ENCODE data around the gene JUND. TPM values are rescaled to one million over a fixed set of nuclear protein-coding genes. Genes with fewer than 3 reads are reported as not detected.

JUND gene
- total and polyA plus RNA-seq, 4 donors, result 12.8 to 103 (median 41.8) TPM

DNA sequence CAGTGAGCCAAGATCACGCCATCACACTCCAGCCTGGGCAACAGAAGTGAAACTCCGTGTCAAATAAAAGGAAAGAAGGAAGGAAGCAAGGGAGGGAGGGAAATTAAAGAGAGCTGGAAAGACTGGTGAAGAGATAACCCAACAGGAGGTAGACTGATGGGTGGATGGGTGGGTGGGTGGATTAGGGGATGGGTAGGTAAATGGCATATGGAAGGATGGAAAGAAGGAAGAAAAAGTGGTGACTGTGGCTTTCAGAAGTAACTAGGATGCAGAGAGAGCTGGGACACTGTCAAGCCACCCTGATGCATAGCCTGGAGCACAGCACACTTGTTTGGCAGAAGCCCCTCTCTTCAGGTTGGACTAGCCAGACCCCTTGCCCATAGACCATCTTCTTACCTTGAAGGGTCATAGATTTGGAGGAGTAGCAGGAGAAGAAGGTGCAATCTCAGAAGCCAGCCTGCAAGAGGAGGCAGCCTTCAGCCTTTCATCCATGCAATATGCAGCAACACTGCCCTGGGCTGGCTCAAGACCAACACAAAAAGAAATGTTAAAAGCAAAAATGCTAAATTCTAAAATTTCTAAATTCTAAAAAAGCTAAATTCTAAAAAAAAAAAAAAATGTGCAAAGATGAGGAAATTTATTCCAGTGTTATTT lies 12.2 kb downstream of the JUND start:
- no peak for DNase-seq (ENCODE audit: low spot score)
- H3K4me3 ChIP-seq (ENCODE audit: low read depth in 1 of 3, low read length in 3 of 3), result no peak overlapping the region
- H3K36me3 ChIP-seq (ENCODE audit: control insufficient read depth in 4 of 4, insufficient read depth in 3 of 4, low read depth in 1 of 4, low read length in 3 of 4), result peaks cover 0 to 33% (median 8%) of the 10 kb centered on the region in 4 donors
- H3K9me3 ChIP-seq (ENCODE audit: control insufficient read depth in 4 of 4, low read length in 3 of 4), result no peaks in the 10 kb centered on the region
- TF ChIP-seq HNF4A (conservative IDR thresholded peaks at IDR 0.05), result no peak
- no peak for TF ChIP-seq TAF1 (conservative IDR thresholded peaks at IDR 0.05)
- no peak for TF ChIP-seq EGR1 (IDR thresholded peaks at IDR 0.05; ENCODE audit: low read depth in 2 of 2)
- no peak for TF ChIP-seq MAX (IDR thresholded peaks at IDR 0.05)
- TF ChIP-seq SP1 (IDR thresholded peaks at IDR 0.05), result no peak
- TF ChIP-seq GABPA (IDR thresholded peaks at IDR 0.05 in 1 of 2, conservative IDR thresholded peaks at IDR 0.05 in 1 of 2), result no peak
- TF ChIP-seq YY1 (IDR thresholded peaks at IDR 0.05), result no peak
- TF ChIP-seq, protein P1, sequence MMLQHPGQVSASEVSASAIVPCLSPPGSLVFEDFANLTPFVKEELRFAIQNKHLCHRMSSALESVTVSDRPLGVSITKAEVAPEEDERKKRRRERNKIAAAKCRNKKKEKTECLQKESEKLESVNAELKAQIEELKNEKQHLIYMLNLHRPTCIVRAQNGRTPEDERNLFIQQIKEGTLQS (IDR thresholded peaks at IDR 0.05), result no peak
- no peak for TF ChIP-seq RXRA (IDR thresholded peaks at IDR 0.05)
- TF ChIP-seq, protein P2, sequence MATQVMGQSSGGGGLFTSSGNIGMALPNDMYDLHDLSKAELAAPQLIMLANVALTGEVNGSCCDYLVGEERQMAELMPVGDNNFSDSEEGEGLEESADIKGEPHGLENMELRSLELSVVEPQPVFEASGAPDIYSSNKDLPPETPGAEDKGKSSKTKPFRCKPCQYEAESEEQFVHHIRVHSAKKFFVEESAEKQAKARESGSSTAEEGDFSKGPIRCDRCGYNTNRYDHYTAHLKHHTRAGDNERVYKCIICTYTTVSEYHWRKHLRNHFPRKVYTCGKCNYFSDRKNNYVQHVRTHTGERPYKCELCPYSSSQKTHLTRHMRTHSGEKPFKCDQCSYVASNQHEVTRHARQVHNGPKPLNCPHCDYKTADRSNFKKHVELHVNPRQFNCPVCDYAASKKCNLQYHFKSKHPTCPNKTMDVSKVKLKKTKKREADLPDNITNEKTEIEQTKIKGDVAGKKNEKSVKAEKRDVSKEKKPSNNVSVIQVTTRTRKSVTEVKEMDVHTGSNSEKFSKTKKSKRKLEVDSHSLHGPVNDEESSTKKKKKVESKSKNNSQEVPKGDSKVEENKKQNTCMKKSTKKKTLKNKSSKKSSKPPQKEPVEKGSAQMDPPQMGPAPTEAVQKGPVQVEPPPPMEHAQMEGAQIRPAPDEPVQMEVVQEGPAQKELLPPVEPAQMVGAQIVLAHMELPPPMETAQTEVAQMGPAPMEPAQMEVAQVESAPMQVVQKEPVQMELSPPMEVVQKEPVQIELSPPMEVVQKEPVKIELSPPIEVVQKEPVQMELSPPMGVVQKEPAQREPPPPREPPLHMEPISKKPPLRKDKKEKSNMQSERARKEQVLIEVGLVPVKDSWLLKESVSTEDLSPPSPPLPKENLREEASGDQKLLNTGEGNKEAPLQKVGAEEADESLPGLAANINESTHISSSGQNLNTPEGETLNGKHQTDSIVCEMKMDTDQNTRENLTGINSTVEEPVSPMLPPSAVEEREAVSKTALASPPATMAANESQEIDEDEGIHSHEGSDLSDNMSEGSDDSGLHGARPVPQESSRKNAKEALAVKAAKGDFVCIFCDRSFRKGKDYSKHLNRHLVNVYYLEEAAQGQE (IDR thresholded peaks at IDR 0.05), result no peak
- TF ChIP-seq FOXA2 (IDR thresholded peaks at IDR 0.05), result no peak
- H3K9ac ChIP-seq (ENCODE audit: low read depth in 1 of 2, low read length in 2 of 2), result no peak overlapping the region
- H3K27me3 ChIP-seq (ENCODE audit: control insufficient read depth in 4 of 4, insufficient read depth in 4 of 4, low read length in 3 of 4), result no peaks in the 10 kb centered on the region
- no peaks in the 10 kb centered on the region for H3K4me1 ChIP-seq (ENCODE audit: control insufficient read depth in 4 of 4, insufficient read depth in 4 of 4, low read length in 3 of 4)
- 80% methylated on average over 2 of the region's 2 CpGs for WGBS
- H3K27ac ChIP-seq (ENCODE audit: low read depth in 1 of 2, low read length in 2 of 2), result no peak overlapping the region

DNA sequence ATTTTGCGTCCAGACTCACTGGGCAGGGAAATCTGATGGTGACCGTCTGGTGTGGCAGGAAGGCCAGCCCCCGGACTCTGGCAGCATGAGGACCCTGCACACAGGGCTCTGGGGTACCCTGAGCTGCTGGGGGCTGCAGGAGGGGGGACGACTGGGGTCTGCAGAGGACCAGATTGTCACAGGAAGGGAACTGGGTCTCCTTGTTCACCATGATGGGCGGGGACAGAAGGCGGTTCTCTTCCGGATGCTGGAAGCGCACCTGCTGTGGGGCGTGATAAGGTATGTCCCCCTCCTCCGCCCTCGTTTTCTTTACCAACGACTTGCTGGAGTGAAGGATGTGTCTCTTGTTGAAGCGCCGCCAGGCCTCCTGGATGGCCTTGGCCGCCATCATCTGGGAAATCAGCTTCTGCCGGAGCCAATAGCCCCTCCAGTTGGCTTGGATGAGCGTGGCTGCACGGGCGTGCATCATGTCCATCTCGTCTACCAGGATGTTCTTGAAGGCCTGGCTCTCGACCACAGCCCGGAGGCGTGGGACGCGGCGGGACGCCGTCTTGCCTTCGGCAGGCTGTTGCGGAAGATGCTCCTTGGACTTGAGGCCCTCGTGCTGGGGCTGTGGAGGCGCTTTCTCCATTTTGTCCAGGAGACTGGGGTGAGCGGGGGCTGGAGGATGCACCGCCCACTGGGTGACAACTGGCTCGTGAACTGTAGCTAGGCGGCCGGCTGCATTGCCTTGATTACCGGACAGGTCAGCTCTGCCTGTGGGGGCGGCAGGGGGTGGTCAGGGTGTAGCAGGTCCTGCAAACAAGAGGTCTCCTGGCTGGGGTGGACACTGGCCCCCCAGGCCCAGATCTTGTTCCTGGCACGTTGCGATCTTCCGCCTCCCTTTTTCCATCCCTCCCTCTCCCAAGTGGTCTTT lies 14.4 kb downstream of the JUND start:
- Histone ChIP-seq H3K36me3 (ENCODE audit: control insufficient read depth in 4 of 4, insufficient read depth in 3 of 4, low read depth in 1 of 4, low read length in 3 of 4) (peaks cover 0 to 35% (median 8%) of the 10 kb centered on the region in 4 donors), H3K9ac (ENCODE audit: low read depth in 1 of 2, low read length in 2 of 2) (no peak overlapping the region), H3K4me3 (ENCODE audit: low read depth in 1 of 3, low read length in 3 of 3) (no peak overlapping the region), H3K4me1 (ENCODE audit: control insufficient read depth in 4 of 4, insufficient read depth in 4 of 4, low read length in 3 of 4) (no peaks in the 10 kb centered on the region), H3K27me3 (ENCODE audit: control insufficient read depth in 4 of 4, insufficient read depth in 4 of 4, low read length in 3 of 4) (no peaks in the 10 kb centered on the region), H3K9me3 (ENCODE audit: control insufficient read depth in 4 of 4, low read length in 3 of 4) (no peaks in the 10 kb centered on the region), H3K27ac (ENCODE audit: low read depth in 1 of 2, low read length in 2 of 2) (no peak overlapping the region)
- WGBS, result 96% methylated on average over 42 of the region's 42 CpGs
- DNase-seq (ENCODE audit: low spot score), result no peak
- no peak for TF ChIP-seq FOXA2 (IDR thresholded peaks at IDR 0.05)
- TF ChIP-seq, protein P3, sequence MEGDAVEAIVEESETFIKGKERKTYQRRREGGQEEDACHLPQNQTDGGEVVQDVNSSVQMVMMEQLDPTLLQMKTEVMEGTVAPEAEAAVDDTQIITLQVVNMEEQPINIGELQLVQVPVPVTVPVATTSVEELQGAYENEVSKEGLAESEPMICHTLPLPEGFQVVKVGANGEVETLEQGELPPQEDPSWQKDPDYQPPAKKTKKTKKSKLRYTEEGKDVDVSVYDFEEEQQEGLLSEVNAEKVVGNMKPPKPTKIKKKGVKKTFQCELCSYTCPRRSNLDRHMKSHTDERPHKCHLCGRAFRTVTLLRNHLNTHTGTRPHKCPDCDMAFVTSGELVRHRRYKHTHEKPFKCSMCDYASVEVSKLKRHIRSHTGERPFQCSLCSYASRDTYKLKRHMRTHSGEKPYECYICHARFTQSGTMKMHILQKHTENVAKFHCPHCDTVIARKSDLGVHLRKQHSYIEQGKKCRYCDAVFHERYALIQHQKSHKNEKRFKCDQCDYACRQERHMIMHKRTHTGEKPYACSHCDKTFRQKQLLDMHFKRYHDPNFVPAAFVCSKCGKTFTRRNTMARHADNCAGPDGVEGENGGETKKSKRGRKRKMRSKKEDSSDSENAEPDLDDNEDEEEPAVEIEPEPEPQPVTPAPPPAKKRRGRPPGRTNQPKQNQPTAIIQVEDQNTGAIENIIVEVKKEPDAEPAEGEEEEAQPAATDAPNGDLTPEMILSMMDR (IDR thresholded peaks at IDR 0.05; ENCODE audit: low read depth, low read length, missing input control), result no peak
- TF ChIP-seq HNF4G (IDR thresholded peaks at IDR 0.05), result no peak
- TF ChIP-seq, protein P2 (IDR thresholded peaks at IDR 0.05), result no peak
- TF ChIP-seq NR2F2 (IDR thresholded peaks at IDR 0.05), result no peak
- TF ChIP-seq YY1 (IDR thresholded peaks at IDR 0.05), result no peak
- TF ChIP-seq, protein P1 (IDR thresholded peaks at IDR 0.05), result no peak
- no peak for TF ChIP-seq SP1 (IDR thresholded peaks at IDR 0.05)
- TF ChIP-seq JUND (IDR thresholded peaks at IDR 0.05), result no peak
- no peak for TF ChIP-seq MAX (IDR thresholded peaks at IDR 0.05)
- TF ChIP-seq RAD21 (IDR thresholded peaks at IDR 0.05), result no peak
